HAP-1 (cell line): ENCODE measurements around the gene MBLAC1.

Experiments used
- DNase-seq, 2 experiments: peaks; one replicate each; pipeline ENCODE4 v3.0.0-alpha.2; 2016 to 2020; ENCODE audit warnings: low spot score in 2 of 2
- H3K27me3 ChIP-seq: fragments of 250-450 bp; sonication (Bioruptor Pico); 2 replicates; pipeline ENCODE4 v1.5.1; 2020; ENCODE audit warnings: low read depth, mild to moderate bottlenecking, moderate library complexity
- H3K36me3 ChIP-seq: fragments of 250-450 bp; sonication (Bioruptor Pico); replicated peaks from 2 replicates; pipeline ENCODE4 v1.5.1; 2020; ENCODE audit warnings: mild to moderate bottlenecking
- H3K4me1 ChIP-seq: fragments of 250-450 bp; sonication (Bioruptor Pico); 2 replicates; pipeline ENCODE4 v1.5.1; 2020; ENCODE audit warnings: mild to moderate bottlenecking
- H3K4me3 ChIP-seq: fragments of 250-450 bp; sonication (Bioruptor Pico); 2 replicates; pipeline ENCODE4 v1.5.1; 2020; ENCODE audit warnings: mild to moderate bottlenecking, moderate library complexity
- H3K9me3 ChIP-seq: fragments of 250-450 bp; sonication (Bioruptor Pico); 2 replicates; pipeline ENCODE4 v1.5.1; 2020; ENCODE audit warnings: mild to moderate bottlenecking, moderate library complexity
- in situ Hi-C: fragments of 300-500 bp; cut with MboI; formaldehyde crosslinking; loops from 3 replicates; pipeline ENCODE4 v1.14.3; 2020; ENCODE audit warnings: low sequenced_read_pairs, inconsistent platforms, mixed read lengths

Gene MBLAC1, protein sequence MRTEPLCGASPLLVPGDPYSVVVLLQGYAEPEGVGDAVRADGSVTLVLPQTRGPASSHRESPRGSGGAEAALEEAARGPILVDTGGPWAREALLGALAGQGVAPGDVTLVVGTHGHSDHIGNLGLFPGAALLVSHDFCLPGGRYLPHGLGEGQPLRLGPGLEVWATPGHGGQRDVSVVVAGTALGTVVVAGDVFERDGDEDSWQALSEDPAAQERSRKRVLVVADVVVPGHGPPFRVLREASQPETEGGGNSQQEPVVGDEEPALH

DNA sequence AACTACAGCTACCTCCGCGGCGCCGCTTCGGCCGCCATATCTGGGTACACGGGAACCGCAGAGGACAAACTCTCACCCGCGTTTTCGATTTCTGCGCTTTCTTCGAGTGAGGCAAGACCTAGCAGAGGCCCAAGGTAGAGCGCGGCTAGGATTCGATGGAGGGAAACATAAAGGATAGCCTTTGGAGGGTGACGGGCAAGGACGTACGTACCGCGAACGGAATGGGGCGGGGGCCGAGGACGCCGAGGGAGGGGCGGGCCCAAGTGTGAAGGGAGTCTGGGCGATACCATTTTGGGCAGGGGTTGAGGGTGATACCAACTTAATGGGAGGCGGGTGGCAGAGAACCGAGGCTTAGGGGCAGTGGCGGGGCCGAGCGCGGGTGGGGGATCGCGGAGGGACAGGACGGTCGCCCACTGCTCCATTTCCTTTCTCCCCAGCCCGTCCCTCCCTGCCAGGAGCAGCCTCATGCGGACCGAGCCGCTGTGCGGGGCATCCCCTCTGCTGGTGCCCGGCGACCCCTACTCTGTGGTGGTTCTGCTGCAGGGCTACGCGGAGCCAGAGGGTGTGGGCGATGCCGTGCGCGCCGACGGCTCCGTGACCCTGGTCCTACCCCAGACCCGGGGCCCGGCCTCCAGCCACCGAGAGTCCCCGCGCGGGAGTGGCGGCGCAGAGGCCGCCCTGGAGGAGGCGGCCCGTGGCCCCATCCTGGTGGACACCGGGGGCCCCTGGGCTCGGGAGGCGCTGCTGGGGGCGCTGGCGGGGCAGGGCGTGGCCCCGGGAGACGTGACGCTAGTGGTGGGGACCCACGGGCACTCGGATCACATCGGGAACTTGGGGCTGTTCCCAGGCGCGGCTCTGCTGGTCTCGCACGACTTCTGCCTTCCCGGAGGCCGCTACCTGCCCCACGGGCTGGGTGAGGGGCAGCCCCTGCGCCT lies at the start of gene MBLAC1:
Gene MBLAC1 (plus strand): TSS at position 37 of the 935 bp plus-strand sequence. CDS start 429 bp downstream, at position 466.
- peak; percentile 88 to 95 for DNase-seq
- no peaks in the 10 kb centered on the region; the same call in 1 of the 2 replicates for H3K36me3 ChIP-seq
- peaks cover 13% of the 10 kb centered on the region for H3K4me1 ChIP-seq
- no peaks in the 10 kb centered on the region for H3K27me3 ChIP-seq
- H3K4me3 ChIP-seq = peak within 1 kb of the TSS; percentile 80
- H3K9me3 ChIP-seq = no peaks in the 10 kb centered on the region
- in situ Hi-C loops = no loop called here

DNA sequence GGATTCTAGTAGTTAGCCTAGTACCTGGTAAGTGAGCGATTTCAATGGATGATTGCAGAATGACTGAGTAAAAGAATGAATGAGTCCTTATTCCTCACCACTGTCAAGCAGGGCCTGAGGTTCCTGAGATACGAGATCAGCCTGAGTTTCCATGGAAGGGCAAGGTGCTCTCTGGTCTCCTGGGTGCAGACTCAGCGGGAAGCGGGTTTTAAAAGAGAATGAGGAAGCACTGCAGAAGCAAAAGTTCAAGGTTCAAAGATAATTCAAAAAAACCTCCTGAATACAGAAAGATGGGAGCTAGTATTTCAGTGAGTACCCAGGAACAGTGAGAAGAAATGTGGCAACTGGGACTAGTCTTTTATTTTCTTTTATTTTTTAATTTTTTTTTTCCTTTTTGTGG lies 49.6 kb upstream of the MBLAC1 start:
- H3K36me3 ChIP-seq = peaks cover 80% of the 10 kb centered on the region

DNA sequence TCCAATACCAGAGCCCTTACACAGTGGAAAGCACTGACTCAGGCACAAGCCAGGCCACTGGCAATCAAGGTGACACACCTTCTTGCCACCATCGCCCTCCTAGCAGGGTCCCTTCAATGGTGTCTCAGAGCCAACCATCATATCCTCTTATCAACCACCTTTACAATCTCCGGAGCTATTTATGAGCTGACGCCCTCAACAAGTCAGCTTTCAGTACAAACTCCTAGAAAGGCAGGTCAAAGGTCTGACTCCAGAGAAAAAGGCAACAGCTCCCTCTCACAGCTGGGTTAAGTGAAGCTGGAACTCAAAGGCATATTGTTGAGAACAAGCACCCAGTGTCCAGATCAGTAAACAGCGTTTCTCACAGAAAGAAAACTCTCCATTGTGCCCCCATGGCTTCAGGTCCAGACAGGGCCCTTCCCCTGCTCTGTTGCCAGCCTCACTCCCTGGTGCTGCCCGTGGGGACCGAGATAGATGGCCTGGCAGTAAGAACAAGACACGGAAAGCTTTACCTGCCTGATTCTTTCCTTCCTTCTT lies 47.7 kb upstream of the MBLAC1 start:
- Histone ChIP-seq H3K9me3 (no peaks in the 10 kb centered on the region; the same call in 1 of the 2 replicates), H3K4me1 (peaks cover 13% of the 10 kb centered on the region), H3K36me3 (peaks cover 61% of the 10 kb centered on the region), H3K27me3 (no peaks in the 10 kb centered on the region), H3K4me3 (no peak overlapping the region)
- in situ Hi-C loops = no loop called here
- no peak for DNase-seq

More for the DNA sequence above, 49.6 kb upstream of the MBLAC1 start:
- DNase-seq = no peak
- no peaks in the 10 kb centered on the region for H3K27me3 ChIP-seq
- peaks cover 7% of the 10 kb centered on the region for H3K9me3 ChIP-seq
- in situ Hi-C loops = no loop called here
- peaks cover 8% of the 10 kb centered on the region for H3K4me1 ChIP-seq
- no peak overlapping the region for H3K4me3 ChIP-seq

DNA sequence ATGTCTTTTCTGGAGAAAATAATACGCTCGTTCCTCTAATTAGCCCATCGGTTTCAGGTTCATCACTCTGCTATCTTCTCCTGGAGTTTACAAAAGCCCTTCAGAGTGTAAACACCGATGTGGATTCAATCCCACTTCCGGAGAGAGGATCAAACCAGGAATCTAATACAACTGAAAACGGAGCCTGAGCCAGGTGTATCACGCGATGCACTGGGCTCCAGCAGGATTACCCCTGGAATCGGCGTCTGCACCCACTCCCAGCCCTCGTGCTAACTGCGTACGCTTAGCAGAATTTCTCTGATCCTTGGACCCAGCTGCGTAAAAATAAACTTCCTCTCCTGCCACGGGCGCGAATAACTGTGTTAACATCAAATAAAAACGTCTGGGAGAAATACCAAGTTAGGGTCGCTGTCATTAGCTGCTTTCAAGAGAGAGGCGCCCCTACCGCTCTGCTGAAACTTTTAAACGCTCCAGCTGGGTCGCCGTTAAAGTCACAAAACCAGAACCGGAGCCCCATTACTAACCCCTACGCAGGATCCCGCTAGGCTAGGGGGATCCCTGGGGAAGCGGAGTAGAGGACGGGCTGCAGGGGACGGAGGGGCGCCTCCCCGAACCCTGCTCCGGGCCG lies 45.7 kb upstream of the MBLAC1 start:
- no peaks in the 10 kb centered on the region for H3K27me3 ChIP-seq
- H3K4me1 ChIP-seq = peaks cover 13% of the 10 kb centered on the region
- H3K4me3 ChIP-seq = peak overlapping the region; percentile 96
- no peaks in the 10 kb centered on the region for H3K9me3 ChIP-seq
- H3K36me3 ChIP-seq = peaks cover 42% of the 10 kb centered on the region
- in situ Hi-C loops = no loop called here
- DNase-seq = no peak

DNA sequence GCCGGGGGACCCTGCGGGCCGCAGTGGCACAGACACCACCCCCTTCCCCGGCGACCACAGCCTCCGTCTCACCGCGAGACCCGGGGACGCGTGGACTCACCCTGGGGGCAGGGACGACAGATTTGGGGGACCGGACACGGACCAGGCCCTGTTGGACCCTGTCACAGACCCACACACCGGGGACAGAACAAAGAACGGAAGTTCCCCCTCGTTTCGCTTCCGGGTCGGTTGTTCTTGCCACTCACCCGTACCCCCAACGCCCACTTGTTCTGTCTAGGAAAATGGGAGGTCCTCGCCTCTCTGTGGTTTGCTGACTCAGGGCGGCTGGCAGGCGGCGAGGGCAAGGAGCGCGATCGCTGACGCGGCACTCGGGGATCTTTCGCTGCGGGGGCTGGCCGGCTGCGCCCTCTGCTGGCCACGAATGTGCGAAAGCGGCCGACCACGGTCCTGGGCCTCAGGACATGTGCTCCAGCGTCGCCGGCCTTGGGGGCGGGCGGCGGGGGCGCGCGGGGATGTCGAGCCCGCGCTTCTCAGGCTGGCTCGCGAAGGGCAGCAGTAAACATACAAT lies 45.1 kb upstream of the MBLAC1 start, which contains the start of gene ZNF3:
Gene ZNF3 (minus strand): TSS at position 189 of the 568 bp plus-strand sequence. CDS start 4,366 bp downstream, outside the sequence.
- Histone ChIP-seq H3K9me3 (no peaks in the 10 kb centered on the region), H3K36me3 (peaks cover 36% of the 10 kb centered on the region), H3K4me3 (peak within 1 kb of the TSS; percentile 96), H3K4me1 (peaks cover 13% of the 10 kb centered on the region), H3K27me3 (no peaks in the 10 kb centered on the region)
- in situ Hi-C loops = no loop called here
- DNase-seq = peak; percentile 97 to 98

DNA sequence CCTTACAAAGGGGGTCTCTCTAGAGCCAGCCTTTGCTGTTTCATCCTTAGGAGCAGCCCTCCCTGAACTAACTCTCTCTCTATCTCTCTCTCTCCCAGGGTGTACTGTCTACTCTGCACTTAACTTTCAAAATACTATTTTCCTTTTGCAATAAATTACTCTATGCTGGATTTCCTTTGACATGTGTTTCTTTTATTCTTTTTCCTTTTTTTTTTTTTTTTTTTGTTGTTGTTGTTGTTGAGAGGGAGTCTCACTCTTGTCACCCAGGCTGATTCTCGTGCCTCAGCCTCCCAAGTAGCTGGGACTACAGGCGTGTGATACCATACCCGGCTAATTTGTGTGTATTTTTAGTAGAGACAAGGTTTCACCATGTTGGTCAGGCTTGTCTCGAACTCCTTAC lies 43.8 kb upstream of the MBLAC1 start:
- in situ Hi-C loops = no loop called here
- DNase-seq = no peak
- H3K4me3 ChIP-seq = no peak overlapping the region

DNA sequence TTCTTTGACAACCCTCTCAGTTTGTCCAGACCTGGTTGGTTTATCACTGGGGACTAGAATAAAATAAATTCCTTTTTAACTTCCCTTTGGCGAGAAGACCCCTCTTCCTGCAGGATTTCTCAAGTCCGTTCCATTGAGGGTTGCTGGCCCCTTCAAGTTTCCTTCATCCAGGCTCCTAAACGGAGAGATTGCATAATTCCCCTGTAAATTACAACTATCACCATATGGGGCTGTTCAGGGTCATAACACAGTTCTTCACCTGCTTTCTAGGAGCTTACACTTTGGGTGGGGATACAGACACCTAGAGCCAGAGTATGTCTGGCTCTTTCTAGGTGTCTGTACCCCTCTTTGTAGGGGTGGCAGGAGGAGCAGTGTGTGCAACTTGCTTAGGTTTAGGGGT lies 41.3 kb upstream of the MBLAC1 start:
- Histone ChIP-seq H3K36me3 (peaks cover 5% of the 10 kb centered on the region), H3K4me3 (no peak overlapping the region), H3K27me3 (no peaks in the 10 kb centered on the region), H3K9me3 (no peaks in the 10 kb centered on the region), H3K4me1 (peaks cover 13% of the 10 kb centered on the region)
- in situ Hi-C loops = no loop called here
- no peak for DNase-seq

More for the DNA sequence above, 43.8 kb upstream of the MBLAC1 start:
- Histone ChIP-seq H3K27me3 (no peaks in the 10 kb centered on the region), H3K4me1 (peaks cover 13% of the 10 kb centered on the region), H3K9me3 (no peaks in the 10 kb centered on the region), H3K36me3 (peaks cover 22% of the 10 kb centered on the region)

DNA sequence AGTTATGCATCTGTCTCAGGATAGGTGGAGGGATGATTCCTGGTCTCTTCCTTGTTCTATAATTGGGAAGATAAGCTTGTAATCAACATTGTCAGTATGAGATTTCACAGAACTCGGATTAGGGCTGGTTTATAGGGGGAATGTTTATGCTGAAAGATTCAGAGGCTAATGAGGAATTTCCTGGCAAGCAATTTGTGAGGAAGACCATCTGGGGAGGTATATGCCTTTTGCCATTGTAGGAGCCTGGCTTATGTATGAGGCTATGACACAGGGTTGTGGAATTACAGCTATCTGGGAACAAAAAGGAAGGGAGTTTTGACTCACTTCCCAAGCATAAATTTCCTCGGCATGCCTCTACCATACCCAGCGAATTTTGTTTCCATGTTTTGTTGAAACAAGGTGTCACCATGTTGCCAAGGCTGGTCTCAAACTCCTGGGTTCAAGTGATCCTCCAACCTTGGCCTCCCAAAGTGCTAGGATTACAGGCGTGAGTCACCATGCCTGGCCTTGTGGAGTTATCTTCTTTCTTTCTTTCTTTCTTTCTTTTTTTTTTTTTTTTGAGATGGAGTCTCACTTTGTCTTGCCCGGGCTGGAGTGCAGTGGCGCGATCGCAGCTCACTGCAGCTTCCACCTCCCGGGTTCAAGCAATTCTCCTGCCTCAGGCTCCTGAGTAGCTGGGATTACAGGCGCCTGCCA lies 39.6 kb upstream of the MBLAC1 start:
- Histone ChIP-seq H3K4me3 (no peak overlapping the region), H3K36me3 (peaks cover 19% of the 10 kb centered on the region), H3K9me3 (no peaks in the 10 kb centered on the region), H3K27me3 (no peaks in the 10 kb centered on the region), H3K4me1 (peaks cover 10% of the 10 kb centered on the region)
- DNase-seq = no peak
- in situ Hi-C loops = no loop called here

DNA sequence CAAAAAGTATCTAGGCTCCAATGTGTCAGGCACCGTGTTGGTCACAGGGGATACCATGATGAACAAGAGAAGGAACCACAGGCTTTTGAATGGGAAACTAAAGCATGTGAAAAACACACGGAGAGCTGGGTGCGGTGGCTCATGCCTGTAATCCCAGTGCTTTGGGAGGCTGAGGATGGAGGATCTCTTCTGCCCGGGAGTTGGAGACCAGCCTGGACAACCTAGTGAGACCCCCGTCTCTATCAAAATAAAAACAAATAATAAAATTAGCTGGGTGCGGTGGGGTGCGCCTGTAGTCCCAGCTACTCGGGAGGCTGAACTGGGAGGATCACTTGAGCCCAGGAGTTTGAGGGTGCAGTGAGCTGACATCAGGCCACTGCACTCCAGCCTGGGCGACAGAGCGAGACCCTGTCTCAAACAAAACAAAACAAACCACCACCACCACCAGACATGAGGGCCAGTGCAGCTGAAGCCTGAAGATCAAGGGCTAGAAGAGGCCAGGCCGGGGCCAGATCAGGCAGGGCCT lies 38.6 kb upstream of the MBLAC1 start:
- peak overlapping the region; percentile 83 for H3K4me3 ChIP-seq
- no peaks in the 10 kb centered on the region for H3K9me3 ChIP-seq
- H3K27me3 ChIP-seq = no peaks in the 10 kb centered on the region
- peaks cover 29% of the 10 kb centered on the region for H3K36me3 ChIP-seq
- no peak for DNase-seq
- in situ Hi-C loops = no loop called here
- H3K4me1 ChIP-seq = peaks cover 5% of the 10 kb centered on the region

DNA sequence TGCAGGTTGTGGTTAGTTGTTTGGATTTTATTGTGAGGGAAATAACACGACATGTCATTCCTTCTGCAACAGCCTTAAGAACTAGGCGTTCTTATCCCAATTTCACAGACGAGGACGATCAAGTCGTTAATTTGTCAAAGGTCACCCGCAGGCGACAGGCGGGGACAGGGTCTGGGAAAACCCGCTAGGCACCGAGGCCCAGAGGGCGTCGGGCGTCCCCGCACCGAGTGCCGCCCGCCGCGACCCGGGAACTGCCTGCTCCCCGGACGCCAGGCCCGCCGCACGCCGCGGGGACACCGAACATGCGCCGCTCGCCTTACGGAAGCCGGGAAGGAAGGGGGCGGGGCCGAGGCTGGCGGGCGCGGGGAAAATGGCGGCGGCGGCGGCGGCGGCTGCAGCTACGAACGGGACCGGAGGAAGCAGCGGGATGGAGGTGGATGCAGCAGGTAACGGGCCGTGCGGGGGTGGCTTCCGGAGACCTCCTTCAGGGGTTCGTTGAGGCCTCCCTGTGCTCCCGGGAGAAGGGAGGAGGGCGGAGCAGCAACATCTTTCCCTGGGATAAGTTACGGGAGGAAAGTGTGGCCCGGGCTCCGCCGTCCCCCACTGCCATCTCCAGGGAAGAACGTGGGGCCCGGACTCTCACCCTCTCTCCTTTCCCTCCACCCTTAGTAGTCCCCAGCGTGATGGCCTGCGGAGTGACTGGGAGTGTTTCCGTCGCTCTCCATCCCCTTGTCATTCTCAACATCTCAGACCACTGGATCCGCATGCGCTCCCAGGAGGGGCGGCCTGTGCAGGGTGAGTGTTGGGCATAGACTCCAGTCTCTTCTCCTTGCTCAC lies 37.9 kb upstream of the MBLAC1 start, which contains the start of gene COPS6:
Gene COPS6 (plus strand): TSS at position 349 of the 837 bp plus-strand sequence. CDS start 22 bp downstream, at position 371.
- Histone ChIP-seq H3K9me3 (no peaks in the 10 kb centered on the region), H3K4me3 (peak within 1 kb of the TSS; percentile 83), H3K27me3 (no peaks in the 10 kb centered on the region), H3K36me3 (peaks cover 36% of the 10 kb centered on the region), H3K4me1 (peaks cover 5% of the 10 kb centered on the region)
- peak; percentile 53 to 89 for DNase-seq
- in situ Hi-C loops = no loop called here

DNA sequence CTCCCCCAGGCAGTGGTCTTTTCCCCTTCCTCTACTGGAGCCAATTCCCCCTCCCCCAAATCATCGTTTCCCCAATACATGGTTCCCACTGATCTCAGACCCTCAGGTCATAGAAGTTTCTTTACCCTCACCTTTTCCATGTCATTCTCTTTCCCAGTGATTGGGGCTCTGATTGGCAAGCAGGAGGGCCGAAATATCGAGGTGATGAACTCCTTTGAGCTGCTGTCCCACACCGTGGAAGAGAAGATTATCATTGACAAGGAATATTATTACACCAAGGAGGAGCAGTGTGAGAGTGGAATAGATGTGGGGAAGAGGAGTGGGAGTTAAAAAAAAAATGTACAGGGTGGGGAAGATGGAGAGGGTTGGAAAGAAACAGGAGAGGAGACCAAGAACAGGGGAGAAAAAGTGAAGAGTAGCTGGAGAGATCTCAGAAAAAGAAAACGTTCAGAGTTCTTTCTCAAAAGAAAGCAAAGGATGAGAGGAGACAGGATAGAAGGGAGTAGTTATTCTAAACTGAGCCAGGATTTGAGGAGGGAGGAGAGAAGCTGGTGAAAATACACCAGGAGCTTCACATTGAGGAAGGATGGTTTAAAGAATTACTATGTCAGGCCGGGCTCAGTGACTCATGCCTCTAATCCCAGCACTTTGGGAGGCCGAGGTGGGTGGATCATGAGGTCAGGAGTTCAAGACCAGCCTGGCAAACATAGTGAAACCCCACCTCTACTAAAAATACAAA lies 37.1 kb upstream of the MBLAC1 start:
- peaks cover 5% of the 10 kb centered on the region for H3K4me1 ChIP-seq
- peaks cover 43% of the 10 kb centered on the region for H3K36me3 ChIP-seq
- DNase-seq = no peak

More for the DNA sequence above, 37.1 kb upstream of the MBLAC1 start:
- H3K4me3 ChIP-seq = peak overlapping the region; percentile 83
- no peaks in the 10 kb centered on the region for H3K9me3 ChIP-seq
- in situ Hi-C loops = no loop called here
- no peaks in the 10 kb centered on the region for H3K27me3 ChIP-seq
